Upper lobe of left lung (tissue), 4 donors: ENCODE results near the gene KLK4.

Experiments
- CTCF ChIP-seq, 6 experiments: fragments of 450-650 bp in 4 of 6; fragments of 200-600 bp in 2 of 6; sonication (generic) in 2 of 6; IDR thresholded peaks; one replicate each; pipeline ENCODE4 v1.5.1; 2016 to 2019; ENCODE audit warnings: antibody characterized with exemption in 6 of 6
- POLR2A ChIP-seq, 4 donors: fragments of 450-650 bp; IDR thresholded peaks; one replicate each; pipeline ENCODE4 v1.5.1; 2016 to 2017; ENCODE audit warnings: antibody characterized with exemption in 4 of 4, mild to moderate bottlenecking in 2 of 4
- POLR2AphosphoS5 ChIP-seq, 2 donors: sonication (generic); formaldehyde crosslinking; IDR thresholded peaks; one replicate each; pipeline ENCODE4 v1.5.1; 2017; ENCODE audit warnings: antibody characterized with exemption in 2 of 2

GRCh38 chr19:50889638-50890037 lies 21.6 kb downstream of the KLK4 start:
- TF ChIP-seq POLR2AphosphoS5 (IDR thresholded peaks at IDR 0.05) (no peak), CTCF (IDR thresholded peaks at IDR 0.05) (no peak), POLR2A (IDR thresholded peaks at IDR 0.05) (no peak)
